ENCODE measurements around the gene TMEM54. TPM values are rescaled to one million over a fixed set of nuclear protein-coding genes. Genes with fewer than 3 reads are reported as not detected.

Gene TMEM54
- total RNA-seq, 1 experiment from 2014 or later, result 61.5 TPM

GRCh38 chr1:32883338-32884031 lies 17.7 kb downstream of the TMEM54 start:
- TF ChIP-seq REST (IDR thresholded peaks at IDR 0.05; ENCODE audit: insufficient read depth in 1 of 2, low read depth in 2 of 2, low read length in 1 of 2), result no peak
- no peak for TF ChIP-seq TCF7L2 (IDR thresholded peaks at IDR 0.05; ENCODE audit: low read depth, low read length)
- no peak for TF ChIP-seq POLR2AphosphoS5 (IDR thresholded peaks at IDR 0.05; ENCODE audit: low read depth, low read length)
- TF ChIP-seq, protein P1, sequence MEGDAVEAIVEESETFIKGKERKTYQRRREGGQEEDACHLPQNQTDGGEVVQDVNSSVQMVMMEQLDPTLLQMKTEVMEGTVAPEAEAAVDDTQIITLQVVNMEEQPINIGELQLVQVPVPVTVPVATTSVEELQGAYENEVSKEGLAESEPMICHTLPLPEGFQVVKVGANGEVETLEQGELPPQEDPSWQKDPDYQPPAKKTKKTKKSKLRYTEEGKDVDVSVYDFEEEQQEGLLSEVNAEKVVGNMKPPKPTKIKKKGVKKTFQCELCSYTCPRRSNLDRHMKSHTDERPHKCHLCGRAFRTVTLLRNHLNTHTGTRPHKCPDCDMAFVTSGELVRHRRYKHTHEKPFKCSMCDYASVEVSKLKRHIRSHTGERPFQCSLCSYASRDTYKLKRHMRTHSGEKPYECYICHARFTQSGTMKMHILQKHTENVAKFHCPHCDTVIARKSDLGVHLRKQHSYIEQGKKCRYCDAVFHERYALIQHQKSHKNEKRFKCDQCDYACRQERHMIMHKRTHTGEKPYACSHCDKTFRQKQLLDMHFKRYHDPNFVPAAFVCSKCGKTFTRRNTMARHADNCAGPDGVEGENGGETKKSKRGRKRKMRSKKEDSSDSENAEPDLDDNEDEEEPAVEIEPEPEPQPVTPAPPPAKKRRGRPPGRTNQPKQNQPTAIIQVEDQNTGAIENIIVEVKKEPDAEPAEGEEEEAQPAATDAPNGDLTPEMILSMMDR (IDR thresholded peaks at IDR 0.05), result no peak
- no peak for TF ChIP-seq SIN3A (IDR thresholded peaks at IDR 0.05; ENCODE audit: borderline replicate concordance, insufficient read depth, low read depth, low read length)
- ATAC-seq, result no peak
- ChIA-PET CTCF (no interaction called here), POLR2A (no interaction called here)
- intact Hi-C loops (cut with micrococcal nuclease; ENCODE audit: unreplicated experiment) (no loop called here), in situ Hi-C loops (cut with HindIII; ENCODE audit: low pct_unique_long_range_greater_than_20kb, low sequenced_read_pairs) (no loop called here)
- H3K36me3 ChIP-seq (ENCODE audit: control insufficient read depth, insufficient read depth, low read length), result no peaks in the 10 kb centered on the region
- no peaks in the 10 kb centered on the region for H3K9me3 ChIP-seq (ENCODE audit: control insufficient read depth, insufficient read depth, low read depth, low read length)
- no peaks in the 10 kb centered on the region; the same call in 1 of the 2 replicates for H3K27me3 ChIP-seq (ENCODE audit: control insufficient read depth, insufficient read depth, low read length)
- no peak overlapping the region for H3K4me3 ChIP-seq (ENCODE audit: low read depth in 2 of 2, low read length in 2 of 2)
- peaks cover 11% of the 10 kb centered on the region for H3K4me1 ChIP-seq (ENCODE audit: control insufficient read depth, insufficient read depth, low read length)
- no peak for DNase-seq (ENCODE audit: low read depth, low spot score)
- no peak overlapping the region for H3K27ac ChIP-seq (ENCODE audit: low read length)
- no TSS peak for BruUV-seq (replicated peaks)

DNA sequence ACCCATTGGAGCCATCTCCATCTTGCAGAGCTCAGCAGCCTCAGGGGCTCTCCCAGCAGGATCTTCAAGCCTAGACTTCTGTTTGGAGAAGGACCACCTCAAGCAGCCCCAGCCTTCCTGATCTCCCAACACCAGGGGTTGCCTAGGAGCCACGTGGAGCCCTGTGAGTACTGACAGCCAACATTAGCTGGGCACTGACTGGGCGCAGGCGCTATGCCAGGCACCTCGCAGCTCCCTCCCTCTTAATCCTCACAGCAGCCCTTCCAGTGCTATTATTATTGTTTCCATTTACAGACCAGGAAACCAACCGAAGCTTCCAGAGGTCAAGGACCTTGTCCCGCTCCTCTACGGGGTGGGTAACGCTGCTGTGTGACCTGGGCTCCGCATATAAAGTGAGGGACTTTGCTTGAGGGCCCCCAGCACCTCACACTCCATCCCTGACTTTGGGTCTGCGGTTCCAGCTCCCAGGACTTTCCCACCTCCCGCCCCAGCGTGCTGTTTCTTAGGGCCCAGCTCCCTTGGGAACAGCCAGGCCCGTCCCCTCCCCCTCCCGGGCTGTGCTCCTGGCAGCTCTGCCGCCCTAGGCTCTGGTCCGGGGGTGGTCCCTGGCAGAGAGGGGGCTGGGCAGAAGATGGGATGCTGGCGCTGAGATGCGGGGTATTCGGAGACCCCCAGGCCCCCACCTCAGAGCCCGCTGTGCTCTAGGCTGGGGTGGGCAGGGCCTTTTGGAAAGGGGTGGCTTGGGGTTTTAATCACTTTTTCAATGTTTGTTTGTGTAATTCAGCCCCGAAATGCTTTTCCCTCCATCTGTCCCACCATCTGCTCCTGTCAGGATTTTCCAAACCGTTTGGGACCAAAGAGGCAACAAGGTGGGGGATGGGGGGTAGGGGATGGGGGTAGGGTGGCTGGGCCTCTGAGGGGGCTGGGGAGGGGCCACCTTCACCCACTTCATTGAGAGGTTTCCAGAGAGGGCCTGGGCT lies 19.0 kb downstream of the TMEM54 start:
- in situ Hi-C loops (cut with HindIII; ENCODE audit: low pct_unique_long_range_greater_than_20kb, low sequenced_read_pairs), result no loop called here
- no peak for DNase-seq (ENCODE audit: low read depth, low spot score)
- no TSS peak for BruUV-seq (replicated peaks)
- Histone ChIP-seq H3K27ac (ENCODE audit: low read length) (no peak overlapping the region), H3K4me1 (ENCODE audit: control insufficient read depth, insufficient read depth, low read length) (peaks cover 11% of the 10 kb centered on the region), H3K9me3 (ENCODE audit: control insufficient read depth, insufficient read depth, low read depth, low read length) (no peaks in the 10 kb centered on the region), H3K27me3 (ENCODE audit: control insufficient read depth, insufficient read depth, low read length) (no peaks in the 10 kb centered on the region), H3K36me3 (ENCODE audit: control insufficient read depth, insufficient read depth, low read length) (no peaks in the 10 kb centered on the region), H3K4me3 (ENCODE audit: low read depth in 2 of 2, low read length in 2 of 2) (no peak overlapping the region)
- CTCF ChIA-PET, result interaction anchor here (0.7 to 0.8 kb wide), 2 partner anchors 10 to 127 kb away, joined by 3 to 4 read pairs; no protein-coding TSS in a partner anchor
- TF ChIP-seq REST (IDR thresholded peaks at IDR 0.05; ENCODE audit: insufficient read depth in 1 of 2, low read depth in 2 of 2, low read length in 1 of 2), result no peak
- no peak for TF ChIP-seq SIN3A (IDR thresholded peaks at IDR 0.05; ENCODE audit: borderline replicate concordance, insufficient read depth, low read depth, low read length)
- no peak for TF ChIP-seq TCF7L2 (IDR thresholded peaks at IDR 0.05; ENCODE audit: low read depth, low read length)
- no peak for TF ChIP-seq POLR2AphosphoS5 (IDR thresholded peaks at IDR 0.05; ENCODE audit: low read depth, low read length)
- TF ChIP-seq, protein P1 (IDR thresholded peaks at IDR 0.05), result no peak
- no peak for ATAC-seq
- POLR2A ChIA-PET, result no interaction called here
- intact Hi-C loops (cut with micrococcal nuclease; ENCODE audit: unreplicated experiment), result no loop called here

Data from Panc1 (cell line).